H9 (cell line): ENCODE measurements around the gene GARIN5A. TPM values are rescaled to one million over a fixed set of nuclear protein-coding genes. Genes with fewer than 3 reads are reported as not detected.

ENCODE experiments used
- DNase-seq: peaks from one replicate; pipeline ENCODE4 v3.0.0-alpha.2; 2017
- H2AFZ ChIP-seq: one replicate; pipeline ENCODE4 v1.6.1; 2013; ENCODE audit warnings: mild to moderate bottlenecking, low read length, control low read depth, moderate library complexity
- H2AK5ac ChIP-seq: 2 replicates; pipeline ENCODE4 v1.6.1; 2013; ENCODE audit warnings: low read length, control low read depth, mixed read lengths; ENCODE audit not compliant: insufficient read length
- H2BK120ac ChIP-seq: one replicate; pipeline ENCODE4 v1.6.1; 2013; ENCODE audit warnings: low read depth, mild to moderate bottlenecking, low read length, control low read depth, inconsistent platforms; ENCODE audit not compliant: poor library complexity, severe bottlenecking
- H2BK12ac ChIP-seq: 2 replicates; pipeline ENCODE4 v1.6.1; 2013; ENCODE audit warnings: low read length, control low read depth, mixed read lengths, low read depth; ENCODE audit not compliant: insufficient read length
- H2BK15ac ChIP-seq: 2 replicates; pipeline ENCODE4 v1.6.1; 2013; ENCODE audit warnings: low read depth, low read length, control low read depth
- H2BK20ac ChIP-seq: one replicate; pipeline ENCODE4 v1.6.1; 2013; ENCODE audit warnings: low read depth, mild to moderate bottlenecking, low read length, control low read depth, inconsistent platforms; ENCODE audit not compliant: poor library complexity, severe bottlenecking
- H2BK5ac ChIP-seq: 2 replicates; pipeline ENCODE4 v1.6.1; 2013; ENCODE audit warnings: low read length, control low read depth, mixed read lengths; ENCODE audit not compliant: insufficient read length
- H3K14ac ChIP-seq: 2 replicates; pipeline ENCODE4 v1.6.1; 2013; ENCODE audit warnings: low read length, control low read depth; ENCODE audit not compliant: insufficient read depth
- H3K18ac ChIP-seq: 2 replicates; pipeline ENCODE4 v1.6.1; 2013; ENCODE audit warnings: low read depth, mild to moderate bottlenecking, mixed read lengths, low read length, control low read depth; ENCODE audit not compliant: insufficient read length
- H3K23ac ChIP-seq: 2 replicates; pipeline ENCODE4 v1.6.1; 2013; ENCODE audit warnings: low read length, control low read depth, mixed read lengths, low read depth; ENCODE audit not compliant: insufficient read length
- H3K23me2 ChIP-seq: 2 replicates; pipeline ENCODE4 v1.6.1; 2013; ENCODE audit warnings: low read depth, mild to moderate bottlenecking, mixed read lengths, low read length, control low read depth; ENCODE audit not compliant: insufficient read length, poor library complexity, severe bottlenecking
- H3K27ac ChIP-seq: 2 replicates; pipeline ENCODE4 v1.5.1; 2013; ENCODE audit warnings: low read length, control low read depth, mixed read lengths, low read depth; ENCODE audit not compliant: insufficient read length
- H3K27me3 ChIP-seq: 2 replicates; pipeline ENCODE4 v1.6.1; 2013; ENCODE audit warnings: low read length, control low read depth, inconsistent platforms; ENCODE audit not compliant: insufficient read depth
- H3K4ac ChIP-seq: 2 replicates; pipeline ENCODE4 v1.6.1; 2013; ENCODE audit warnings: low read depth, mild to moderate bottlenecking, control low read depth, inconsistent platforms, low read length, moderate library complexity
- H3K4me1 ChIP-seq: 2 replicates; pipeline ENCODE4 v1.6.1; 2013; ENCODE audit warnings: low read length, control low read depth, inconsistent platforms; ENCODE audit not compliant: insufficient read depth
- H3K4me2 ChIP-seq: 2 replicates; pipeline ENCODE4 v1.6.1; 2013; ENCODE audit warnings: low read length, control low read depth, mixed read lengths; ENCODE audit not compliant: insufficient read length, insufficient read depth
- H3K56ac ChIP-seq: 2 replicates; pipeline ENCODE4 v1.6.1; 2013; ENCODE audit warnings: low read depth, mild to moderate bottlenecking, mixed read lengths, low read length, control low read depth; ENCODE audit not compliant: insufficient read length
- H3K79me1 ChIP-seq: 2 replicates; pipeline ENCODE4 v1.6.1; 2013; ENCODE audit warnings: low read depth, mild to moderate bottlenecking, moderate library complexity, low read length, control low read depth, inconsistent platforms; ENCODE audit not compliant: insufficient read depth, poor library complexity, severe bottlenecking
- H3K79me2 ChIP-seq: 2 replicates; pipeline ENCODE4 v1.6.1; 2013; ENCODE audit warnings: low read length, control low read depth, inconsistent platforms; ENCODE audit not compliant: insufficient read depth
- H3K9ac ChIP-seq: 2 replicates; pipeline ENCODE4 v1.6.1; 2013; ENCODE audit warnings: low read length, control low read depth, mixed read lengths; ENCODE audit not compliant: insufficient read length; ENCODE audit errors: extremely low read depth
- H3K9me3 ChIP-seq: one replicate; pipeline ENCODE4 v1.6.1; 2013; ENCODE audit warnings: low read depth, low read length, inconsistent platforms; ENCODE audit not compliant: control insufficient read depth
- H3T11ph ChIP-seq: one replicate; pipeline ENCODE4 v1.6.1; 2013; ENCODE audit warnings: mild to moderate bottlenecking, low read length, control low read depth, inconsistent platforms
- H4K20me1 ChIP-seq: one replicate; pipeline ENCODE4 v1.6.1; 2013; ENCODE audit not compliant: control insufficient read depth, insufficient read length, insufficient read depth
- H4K5ac ChIP-seq: 2 replicates; pipeline ENCODE4 v1.6.1; 2013; ENCODE audit warnings: low read depth, mild to moderate bottlenecking, mixed read lengths, low read length, control low read depth; ENCODE audit not compliant: insufficient read length
- H4K8ac ChIP-seq: replicated peaks from 2 replicates; pipeline ENCODE4 v1.6.1; 2013; ENCODE audit warnings: low read length, control low read depth, mixed read lengths, low read depth; ENCODE audit not compliant: insufficient read length
- H4K91ac ChIP-seq: 2 replicates; pipeline ENCODE4 v1.6.1; 2013; ENCODE audit warnings: low read depth, mild to moderate bottlenecking, moderate library complexity, mixed read lengths, low read length, control low read depth; ENCODE audit not compliant: insufficient read length
- H3K27ac Mint-ChIP-seq, 3 experiments: 2 replicates in 2 of 3; 3 replicates in 1 of 3; pipeline ENCODE4 v1.8.0; 2020 to 2021; ENCODE audit warnings: mixed read lengths in 3 of 3, mild to moderate bottlenecking in 1 of 3, moderate library complexity in 1 of 3
- H3K27me3 Mint-ChIP-seq: 2 replicates; pipeline ENCODE4 v1.8.0; 2021; ENCODE audit warnings: low read depth, mild to moderate bottlenecking, moderate library complexity, mixed read lengths
- H3K36me3 Mint-ChIP-seq, 3 experiments: 2 replicates in 2 of 3; 3 replicates in 1 of 3; pipeline ENCODE4 v1.8.0; 2020 to 2021; ENCODE audit warnings: low read depth in 3 of 3, mixed read lengths in 3 of 3; ENCODE audit not compliant: insufficient read depth in 1 of 3
- H3K4me1 Mint-ChIP-seq, 2 experiments: 2 replicates each; pipeline ENCODE4 v1.8.0; 2020; ENCODE audit warnings: mixed read lengths in 2 of 2
- H3K4me3 Mint-ChIP-seq, 2 experiments: 2 replicates in 1 of 2; 3 replicates in 1 of 2; pipeline ENCODE4 v1.8.0; 2020 to 2021; ENCODE audit warnings: mild to moderate bottlenecking in 2 of 2, mixed read lengths in 2 of 2, moderate library complexity in 1 of 2
- H3K9me3 Mint-ChIP-seq, 2 experiments: 2 replicates in 1 of 2; 3 replicates in 1 of 2; pipeline ENCODE4 v1.8.0; 2020; ENCODE audit warnings: mild to moderate bottlenecking in 2 of 2, mixed read lengths in 2 of 2, moderate library complexity in 1 of 2
- WGBS: extraction: QIAGEN DNeasy Blood & Tissue Kit; methylation state at CpG from one replicate; pipeline ENCODE4 v1.1.7; 2013; ENCODE audit warnings: missing lambda C conversion rate, low lambda C conversion rate, mixed read lengths; ENCODE audit not compliant: insufficient read length; ENCODE audit errors: extremely low coverage; 5-methylcytosine and 5-hydroxymethylcytosine counted together
- total RNA-seq: library from RNA; stranded (reverse); gene quantifications from 2 replicates; pipeline ENCODE4 v1.2.1, GENCODE V29; 2021
- TF ChIP-seq, protein P1 (sequence below): fragments of 200-600 bp; sonication (generic); conservative IDR thresholded peaks from 3 replicates; pipeline ENCODE4 v1.8.0; 2021; ENCODE audit warnings: antibody characterized with exemption, mild to moderate bottlenecking

GARIN5A gene
- total RNA-seq, 1 experiment from 2014 or later = 9.5 TPM

DNA sequence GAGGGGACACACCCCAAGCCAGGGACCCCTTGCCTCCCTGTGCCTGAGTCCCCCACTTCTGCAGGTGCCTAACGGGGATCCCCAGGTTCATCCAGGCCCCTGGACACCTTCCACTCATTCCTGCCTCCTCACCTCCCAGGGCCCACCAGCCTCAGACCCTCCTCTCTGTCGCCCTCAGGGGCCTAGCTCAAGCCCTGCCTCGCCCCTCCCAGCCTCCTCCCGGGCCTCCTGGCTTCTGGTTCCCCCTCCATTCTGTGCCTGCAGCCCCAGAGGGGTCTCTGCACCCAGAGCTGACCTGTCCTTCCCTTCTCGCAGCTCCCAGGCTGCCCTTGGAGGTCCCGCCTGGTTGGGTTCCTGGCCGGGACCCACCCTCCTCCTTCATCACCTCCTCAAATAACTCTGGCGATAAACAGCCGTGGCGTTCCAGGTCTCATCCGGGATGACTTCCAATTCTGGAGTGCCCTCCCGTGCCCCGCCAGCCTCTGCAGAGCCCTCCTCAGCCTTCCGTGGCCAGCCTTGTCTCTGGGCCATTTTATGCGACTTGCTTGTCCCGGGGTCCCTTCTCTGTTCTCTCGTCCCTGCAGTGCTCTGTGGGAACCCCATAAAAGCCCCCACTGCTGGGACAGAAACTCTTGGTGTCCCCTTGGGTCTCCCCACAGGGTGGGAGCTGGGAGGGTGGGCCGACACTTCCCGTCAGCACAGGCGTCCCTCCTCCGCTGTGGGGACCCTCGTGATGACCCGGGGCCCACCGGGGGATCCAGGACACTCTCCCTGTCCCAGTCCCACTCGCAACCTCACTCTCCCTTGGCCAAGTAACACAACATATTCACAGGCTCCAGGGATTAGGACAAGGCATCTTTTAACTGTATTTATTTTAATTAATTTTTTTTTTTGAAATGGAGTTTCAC is 25.2 kb upstream of the GARIN5A start:
- Histone ChIP-seq H2BK20ac (no peak overlapping the region), H4K20me1 (no peaks in the 10 kb centered on the region), H3K79me2 (no peaks in the 10 kb centered on the region), H3K4me2 (no peak overlapping the region), H4K91ac (no peak overlapping the region), H2BK5ac (no peak overlapping the region), H3K18ac (no peak overlapping the region), H3K23me2 (peaks cover 3% of the 10 kb centered on the region), H3K9ac (no peak overlapping the region), H2AK5ac (no peak overlapping the region), H3K23ac (no peak overlapping the region), H3K56ac (no peak overlapping the region), H3T11ph (no peak overlapping the region), H2AFZ (no peak overlapping the region), H3K27ac (no peak overlapping the region), H3K14ac (no peak overlapping the region; the same call in 1 of the 2 replicates), H3K4me1 (no peaks in the 10 kb centered on the region), H4K8ac (no peak overlapping the region), H3K9me3 (no peaks in the 10 kb centered on the region), H3K4ac (no peak overlapping the region), H3K27me3 (peaks cover 20% of the 10 kb centered on the region; the same call in 1 of the 2 replicates), H2BK15ac (no peak overlapping the region), H3K79me1 (no peaks in the 10 kb centered on the region), H4K5ac (no peak overlapping the region), H2BK12ac (no peak overlapping the region), H2BK120ac (no peak overlapping the region)
- TF ChIP-seq, protein P1, sequence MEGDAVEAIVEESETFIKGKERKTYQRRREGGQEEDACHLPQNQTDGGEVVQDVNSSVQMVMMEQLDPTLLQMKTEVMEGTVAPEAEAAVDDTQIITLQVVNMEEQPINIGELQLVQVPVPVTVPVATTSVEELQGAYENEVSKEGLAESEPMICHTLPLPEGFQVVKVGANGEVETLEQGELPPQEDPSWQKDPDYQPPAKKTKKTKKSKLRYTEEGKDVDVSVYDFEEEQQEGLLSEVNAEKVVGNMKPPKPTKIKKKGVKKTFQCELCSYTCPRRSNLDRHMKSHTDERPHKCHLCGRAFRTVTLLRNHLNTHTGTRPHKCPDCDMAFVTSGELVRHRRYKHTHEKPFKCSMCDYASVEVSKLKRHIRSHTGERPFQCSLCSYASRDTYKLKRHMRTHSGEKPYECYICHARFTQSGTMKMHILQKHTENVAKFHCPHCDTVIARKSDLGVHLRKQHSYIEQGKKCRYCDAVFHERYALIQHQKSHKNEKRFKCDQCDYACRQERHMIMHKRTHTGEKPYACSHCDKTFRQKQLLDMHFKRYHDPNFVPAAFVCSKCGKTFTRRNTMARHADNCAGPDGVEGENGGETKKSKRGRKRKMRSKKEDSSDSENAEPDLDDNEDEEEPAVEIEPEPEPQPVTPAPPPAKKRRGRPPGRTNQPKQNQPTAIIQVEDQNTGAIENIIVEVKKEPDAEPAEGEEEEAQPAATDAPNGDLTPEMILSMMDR = no peak
- Mint-ChIP-seq H3K4me1 (peaks cover 2 to 8% of the 10 kb centered on the region in 2 experiments; a peak in 3 of 4 replicates), H3K27ac (no peak overlapping the region; a peak in 1 of 7 replicates), H3K36me3 (no peaks in the 10 kb centered on the region; a peak in 3 of 7 replicates), H3K27me3 (peaks cover 15% of the 10 kb centered on the region), H3K9me3 (no peaks in the 10 kb centered on the region), H3K4me3 (no peak overlapping the region; a peak in 1 of 5 replicates)
- no peak for DNase-seq
- no CpG with 5 or more reads among the region's 25 CpGs for WGBS
